ENCODE results near the gene ZNF134. TPM values are rescaled to one million over a fixed set of nuclear protein-coding genes. Genes with fewer than 3 reads are reported as not detected.

Gene ZNF134
- total RNA-seq, 1 donor from 2014 or later = 19.8 TPM

DNA sequence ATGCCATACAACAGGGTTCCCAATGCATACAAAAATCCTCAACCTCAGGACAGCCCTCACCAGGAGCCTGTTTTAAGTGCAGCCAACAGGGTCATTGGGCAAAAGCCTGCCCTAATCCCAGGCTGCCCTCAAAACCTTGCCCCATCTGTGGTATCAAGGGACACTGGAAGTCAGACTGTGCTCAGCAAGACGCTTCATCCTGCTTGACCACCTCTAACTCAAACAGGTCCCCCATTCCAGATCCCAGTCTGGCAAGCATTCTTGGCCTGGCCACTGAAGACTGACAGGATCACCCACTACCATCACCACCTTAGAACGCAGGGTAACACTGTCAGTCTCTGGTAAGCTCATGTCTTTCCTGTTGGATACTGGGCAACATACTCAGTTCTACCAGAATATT, 39.6 kb downstream of the ZNF134 start:
- H3K27ac Mint-ChIP-seq (ENCODE audit: unreplicated experiment) = no peak overlapping the region
- TF ChIP-seq, protein P1, sequence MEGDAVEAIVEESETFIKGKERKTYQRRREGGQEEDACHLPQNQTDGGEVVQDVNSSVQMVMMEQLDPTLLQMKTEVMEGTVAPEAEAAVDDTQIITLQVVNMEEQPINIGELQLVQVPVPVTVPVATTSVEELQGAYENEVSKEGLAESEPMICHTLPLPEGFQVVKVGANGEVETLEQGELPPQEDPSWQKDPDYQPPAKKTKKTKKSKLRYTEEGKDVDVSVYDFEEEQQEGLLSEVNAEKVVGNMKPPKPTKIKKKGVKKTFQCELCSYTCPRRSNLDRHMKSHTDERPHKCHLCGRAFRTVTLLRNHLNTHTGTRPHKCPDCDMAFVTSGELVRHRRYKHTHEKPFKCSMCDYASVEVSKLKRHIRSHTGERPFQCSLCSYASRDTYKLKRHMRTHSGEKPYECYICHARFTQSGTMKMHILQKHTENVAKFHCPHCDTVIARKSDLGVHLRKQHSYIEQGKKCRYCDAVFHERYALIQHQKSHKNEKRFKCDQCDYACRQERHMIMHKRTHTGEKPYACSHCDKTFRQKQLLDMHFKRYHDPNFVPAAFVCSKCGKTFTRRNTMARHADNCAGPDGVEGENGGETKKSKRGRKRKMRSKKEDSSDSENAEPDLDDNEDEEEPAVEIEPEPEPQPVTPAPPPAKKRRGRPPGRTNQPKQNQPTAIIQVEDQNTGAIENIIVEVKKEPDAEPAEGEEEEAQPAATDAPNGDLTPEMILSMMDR (IDR thresholded peaks at IDR 0.05) = no peak
- no peak overlapping the region for H3K4me3 Mint-ChIP-seq (ENCODE audit: unreplicated experiment)
- peaks cover 6% of the 10 kb centered on the region for H3K27me3 Mint-ChIP-seq (ENCODE audit: low read depth)
- H3K36me3 Mint-ChIP-seq (ENCODE audit: low read depth) = no peaks in the 10 kb centered on the region
- no peak for DNase-seq (ENCODE audit: low spot score)
- no peaks in the 10 kb centered on the region for H3K4me1 Mint-ChIP-seq (ENCODE audit: low read depth)
- H3K9me3 Mint-ChIP-seq (ENCODE audit: low read depth) = peaks cover 11% of the 10 kb centered on the region

DNA sequence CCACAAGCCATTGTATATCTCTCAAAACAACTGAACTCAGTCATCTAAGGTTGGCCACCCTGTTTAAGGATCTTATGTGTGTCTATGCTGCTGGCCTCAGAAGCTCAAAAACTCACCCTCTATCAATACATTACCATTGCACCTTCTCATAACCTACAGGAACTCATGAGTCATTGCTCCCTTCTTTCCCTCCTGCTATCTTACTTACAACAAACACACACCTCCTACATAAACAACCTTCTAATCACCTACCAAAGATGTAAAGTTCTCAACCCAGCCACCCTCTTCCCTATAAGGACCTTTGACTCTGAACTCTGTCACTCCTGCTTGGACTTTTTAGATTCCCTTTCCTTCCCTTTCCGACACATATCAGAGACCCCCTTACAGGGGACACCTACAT, 41.4 kb downstream of the ZNF134 start:
- Mint-ChIP-seq H3K27me3 (ENCODE audit: low read depth) (peaks cover 15% of the 10 kb centered on the region), H3K9me3 (ENCODE audit: low read depth) (peaks cover 11% of the 10 kb centered on the region)

DNA sequence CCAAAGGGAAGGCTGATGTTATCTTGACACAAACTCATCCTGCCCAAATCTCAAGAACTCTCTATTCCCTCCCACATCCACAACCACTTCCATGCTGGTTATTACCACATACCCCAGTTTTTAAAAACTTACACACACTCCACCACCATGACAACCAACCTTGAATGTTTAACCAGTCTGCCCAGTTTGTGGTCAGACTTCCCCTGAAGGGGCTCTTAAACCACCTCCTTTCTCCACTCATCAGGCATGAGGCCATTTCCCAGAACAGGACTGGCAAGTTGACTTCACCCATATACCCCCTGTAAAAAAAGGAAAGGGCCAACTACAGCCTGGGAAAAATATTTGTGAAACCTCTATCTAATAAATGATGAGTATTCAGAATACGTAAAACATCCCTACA, 42.3 kb downstream of the ZNF134 start:
- Mint-ChIP-seq H3K36me3 (ENCODE audit: low read depth) (no peaks in the 10 kb centered on the region), H3K4me3 (ENCODE audit: unreplicated experiment) (no peak overlapping the region), H3K9me3 (ENCODE audit: low read depth) (peaks cover 11% of the 10 kb centered on the region), H3K4me1 (ENCODE audit: low read depth) (no peaks in the 10 kb centered on the region), H3K27ac (ENCODE audit: unreplicated experiment) (no peak overlapping the region), H3K27me3 (ENCODE audit: low read depth) (peaks cover 22% of the 10 kb centered on the region)
- no peak for DNase-seq (ENCODE audit: low spot score)
- TF ChIP-seq, protein P1 (IDR thresholded peaks at IDR 0.05) = no peak

More for the DNA sequence above, 41.4 kb downstream of the ZNF134 start:
- no peaks in the 10 kb centered on the region for H3K36me3 Mint-ChIP-seq (ENCODE audit: low read depth)
- TF ChIP-seq, protein P1 (IDR thresholded peaks at IDR 0.05) = no peak
- H3K4me3 Mint-ChIP-seq (ENCODE audit: unreplicated experiment) = no peak overlapping the region
- no peak overlapping the region for H3K27ac Mint-ChIP-seq (ENCODE audit: unreplicated experiment)
- no peak for DNase-seq (ENCODE audit: low spot score)
- H3K4me1 Mint-ChIP-seq (ENCODE audit: low read depth) = no peaks in the 10 kb centered on the region

DNA sequence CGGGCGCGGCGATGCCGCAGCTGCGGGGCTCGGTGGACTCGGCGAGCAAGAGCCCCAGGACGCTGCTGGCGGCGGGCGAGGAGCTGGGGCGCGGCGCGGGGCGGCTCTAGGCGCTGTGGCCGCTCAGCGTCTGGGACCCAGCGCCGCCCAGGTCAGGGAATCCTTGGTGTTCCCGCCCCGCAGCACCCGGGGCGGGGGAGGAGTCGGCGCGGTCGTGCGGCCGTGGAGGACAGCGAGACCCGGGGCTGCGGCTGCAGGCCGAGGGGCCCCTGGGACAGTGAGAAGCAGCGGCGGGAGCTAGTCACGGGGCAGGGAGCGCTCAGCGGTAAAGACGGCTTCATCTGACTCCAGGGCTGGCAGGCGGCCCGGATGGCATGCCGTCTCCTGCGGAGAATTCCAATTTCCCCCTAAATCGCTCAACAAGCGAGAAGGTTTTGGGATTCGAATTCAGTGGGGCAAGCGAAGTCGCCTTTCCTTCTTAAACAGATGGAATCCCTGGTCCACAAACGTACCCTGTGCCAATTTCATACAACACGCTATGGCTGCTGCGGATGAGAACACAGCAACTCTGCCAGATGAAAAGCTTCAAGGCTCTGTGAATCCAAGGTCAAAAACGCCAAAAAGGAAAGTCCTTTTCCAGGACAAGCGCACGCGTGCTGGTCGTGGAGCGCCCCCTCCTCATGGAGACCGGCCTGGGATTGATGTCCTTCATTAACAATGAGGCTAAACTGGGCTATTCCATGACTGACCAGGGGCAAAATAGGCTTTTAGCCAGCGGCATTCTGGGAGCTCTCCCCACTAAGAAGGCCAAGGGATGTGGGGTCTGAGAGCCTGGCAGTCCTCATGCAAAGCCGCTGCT, 50.5 kb downstream of the ZNF134 start:
- H3K27me3 Mint-ChIP-seq (ENCODE audit: low read depth) = peaks cover 16% of the 10 kb centered on the region
- H3K36me3 Mint-ChIP-seq (ENCODE audit: low read depth) = no peaks in the 10 kb centered on the region
- H3K27ac Mint-ChIP-seq (ENCODE audit: unreplicated experiment) = peak overlapping the region; percentile 68
- no peaks in the 10 kb centered on the region for H3K9me3 Mint-ChIP-seq (ENCODE audit: low read depth)
- no peak for DNase-seq (ENCODE audit: low spot score)
- H3K4me3 Mint-ChIP-seq (ENCODE audit: unreplicated experiment) = peak overlapping the region; percentile 89
- TF ChIP-seq, protein P1 (IDR thresholded peaks at IDR 0.05) = no peak
- peaks cover 5% of the 10 kb centered on the region for H3K4me1 Mint-ChIP-seq (ENCODE audit: low read depth)

DNA sequence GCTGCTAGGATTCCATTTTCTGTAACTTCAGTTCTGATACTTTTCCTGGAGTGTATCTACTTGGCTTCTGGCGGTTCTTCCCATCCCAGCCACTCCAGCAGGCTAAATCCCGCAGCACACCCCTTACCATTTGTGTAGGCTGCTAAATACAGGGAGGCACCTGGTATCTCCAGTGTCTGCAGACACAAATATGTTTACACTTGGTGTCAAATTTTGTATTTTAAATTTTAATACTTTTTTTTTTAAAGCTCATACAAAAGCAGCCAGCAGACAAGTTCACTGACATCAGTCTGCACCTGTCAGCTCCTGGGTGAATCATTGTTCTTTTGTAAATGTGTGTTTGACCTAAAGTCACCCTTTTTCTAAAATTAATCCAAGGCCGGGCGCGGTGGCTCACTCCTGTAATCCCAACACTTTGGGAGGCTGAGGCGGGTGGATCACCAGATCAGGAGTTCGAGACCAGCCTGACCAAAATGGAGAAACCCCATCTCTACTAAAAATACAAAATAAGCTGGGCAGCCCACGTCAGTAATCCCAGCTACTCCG, 51.3 kb downstream of the ZNF134 start:
- Mint-ChIP-seq H3K27me3 (ENCODE audit: low read depth) (peaks cover 9% of the 10 kb centered on the region), H3K4me3 (ENCODE audit: unreplicated experiment) (peak overlapping the region; percentile 89), H3K36me3 (ENCODE audit: low read depth) (no peaks in the 10 kb centered on the region), H3K27ac (ENCODE audit: unreplicated experiment) (no peak overlapping the region), H3K4me1 (ENCODE audit: low read depth) (peaks cover 5% of the 10 kb centered on the region), H3K9me3 (ENCODE audit: low read depth) (no peaks in the 10 kb centered on the region)
- no peak for DNase-seq (ENCODE audit: low spot score)
- TF ChIP-seq, protein P1 (IDR thresholded peaks at IDR 0.05) = no peak
